B cell (primary cell): ENCODE data around the gene CLCN7. TPM values are rescaled to one million over a fixed set of nuclear protein-coding genes. Genes with fewer than 3 reads are reported as not detected.

Experiments
- ATAC-seq: fragments of 200-7000 bp; cut with Tn5 transposase; one replicate; pipeline ENCODE4 v1.10.0; 2021; ENCODE audit warnings: low read depth, mild to moderate bottlenecking, moderate number of reproducible peaks, moderate library complexity
- CTCF ChIA-PET: fragments of 350-600 bp; sonication (Branson Sonifier 250); formaldehyde crosslinking; loops from one replicate; lab custom pipeline; 2021; ENCODE audit warnings: antibody characterized with exemption, inconsistent platforms; lab: Charles Lee
- POLR2A ChIA-PET: fragments of 350-600 bp; sonication (Branson Sonifier 250); formaldehyde crosslinking; loops from one replicate; lab custom pipeline; 2021; ENCODE audit warnings: antibody characterized with exemption; lab: Charles Lee
- DNase-seq: peaks from one replicate; pipeline ENCODE4 v3.0.0; 2013
- H2AFZ ChIP-seq: 2 replicates; pipeline ENCODE4 v1.6.1; 2012; ENCODE audit warnings: mild to moderate bottlenecking, low read depth, low read length; ENCODE audit not compliant: insufficient read depth, poor library complexity, severe bottlenecking
- H3K27ac ChIP-seq, 2 donors: 1 replicate in 1 of 2; 2 replicates in 1 of 2; pipeline ENCODE4 v1.5.1; 2012 to 2013; ENCODE audit warnings: low read length in 2 of 2, mild to moderate bottlenecking in 2 of 2, moderate library complexity in 1 of 2
- H3K27me3 ChIP-seq, 4 experiments: fragments of 200-600 bp in 1 of 4; sonication (generic) in 1 of 4; replicated peaks in 1 of 4; 1 replicate in 2 of 4; 2 replicates in 2 of 4; pipeline versions ENCODE4 v1.6.1 to v1.7.0; 2013 to 2016; ENCODE audit warnings: low read length in 3 of 4, mild to moderate bottlenecking in 2 of 4, mixed read lengths in 1 of 4, moderate library complexity in 1 of 4; ENCODE audit not compliant: insufficient read depth in 4 of 4, control insufficient read depth in 3 of 4; ENCODE audit errors: control extremely low read depth in 1 of 4
- H3K36me3 ChIP-seq, 2 experiments: replicated peaks in 1 of 2; 1 replicate in 1 of 2; 2 replicates in 1 of 2; pipeline versions ENCODE4 v1.6.1 to v1.7.1; 2013; ENCODE audit warnings: low read length in 1 of 2; ENCODE audit not compliant: insufficient read depth in 2 of 2, control insufficient read depth in 1 of 2; ENCODE audit errors: control extremely low read depth in 1 of 2, extremely low read depth in 1 of 2
- H3K4me1 ChIP-seq, 2 donors: fragments of 200-600 bp in 1 of 2; sonication (generic) in 1 of 2; 1 replicate in 1 of 2; 2 replicates in 1 of 2; pipeline versions ENCODE4 v1.5.1 to v1.6.1; 2013 to 2017; ENCODE audit warnings: low read length in 2 of 2; ENCODE audit not compliant: control insufficient read depth in 2 of 2, insufficient read depth in 2 of 2
- H3K4me2 ChIP-seq: replicated peaks from 2 replicates; pipeline ENCODE3; 2012; ENCODE audit warnings: mild to moderate bottlenecking, low read depth, low read length; ENCODE audit not compliant: poor library complexity, severe bottlenecking
- H3K4me3 ChIP-seq, 5 experiments: fragments of 200-600 bp in 1 of 5; sonication (generic) in 1 of 5; 1 replicate in 3 of 5; 2 replicates in 2 of 5; pipeline versions ENCODE4 v1.5.1 to v1.7.0; 2011 to 2016; ENCODE audit warnings: low read length in 4 of 5, mild to moderate bottlenecking in 4 of 5, low read depth in 2 of 5, control low read depth in 1 of 5, moderate library complexity in 1 of 5; ENCODE audit not compliant: insufficient read depth in 1 of 5; ENCODE audit errors: control extremely low read depth in 1 of 5, extremely low read depth in 1 of 5
- H3K79me2 ChIP-seq: fragments of 200-600 bp; sonication (generic); one replicate; pipeline ENCODE4 v1.6.0; 2016; ENCODE audit warnings: low read length; ENCODE audit not compliant: control insufficient read depth, insufficient read depth
- H3K9ac ChIP-seq: fragments of 200-600 bp; sonication (generic); 2 replicates; pipeline ENCODE4 v1.6.1; 2017; ENCODE audit warnings: mild to moderate bottlenecking, low read length, moderate library complexity
- H3K9me3 ChIP-seq, 3 donors: one replicate each; pipeline versions ENCODE4 v1.6.1 to v1.7.1; 2013; ENCODE audit warnings: low read length in 2 of 3; ENCODE audit not compliant: control insufficient read depth in 2 of 3, insufficient read depth in 1 of 3; ENCODE audit errors: control extremely low read depth in 1 of 3
- H4K20me1 ChIP-seq: 2 replicates; pipeline ENCODE4 v1.6.0; 2012; ENCODE audit warnings: mild to moderate bottlenecking, low read length; ENCODE audit not compliant: insufficient read depth, control insufficient read depth, poor library complexity, severe bottlenecking
- H3K27ac Mint-ChIP-seq: one replicate; pipeline ENCODE4 v1.8.0; 2021; ENCODE audit warnings: mixed read lengths
- H3K27me3 Mint-ChIP-seq: one replicate; pipeline ENCODE4 v1.8.0; 2021; ENCODE audit warnings: mixed read lengths
- H3K4me1 Mint-ChIP-seq: one replicate; pipeline ENCODE4 v1.8.0; 2021; ENCODE audit warnings: mixed read lengths
- H3K4me3 Mint-ChIP-seq: one replicate; pipeline ENCODE4 v1.8.0; 2021; ENCODE audit warnings: mixed read lengths
- H3K9me3 Mint-ChIP-seq: one replicate; pipeline ENCODE4 v1.8.0; 2022; ENCODE audit warnings: mixed read lengths; ENCODE audit not compliant: insufficient read depth
- EZH2 ChIP-seq: IDR thresholded peaks from 2 replicates; pipeline ENCODE4 v1.6.1; 2012; ENCODE audit warnings: borderline replicate concordance, low read depth, mild to moderate bottlenecking, moderate library complexity, low read length; ENCODE audit not compliant: insufficient read depth, poor library complexity, severe bottlenecking
- WGBS: methylation state at CpG from one replicate; pipeline ENCODE4 v1.1.5; 2013; ENCODE audit warnings: missing lambda C conversion rate; ENCODE audit not compliant: insufficient coverage; 5-methylcytosine and 5-hydroxymethylcytosine counted together
- intact Hi-C: fragments of 100-400 bp; cut with micrococcal nuclease; formaldehyde crosslinking; loops from one replicate; pipeline ENCODE4 v1.10.0; 2022
- polyA plus RNA-seq: library from polyadenylated mRNA; depleted of rRNA; stranded (reverse); fragments of >200 nt; gene quantifications from 2 replicates; pipeline ENCODE4 v1.2.3, GENCODE V29; 2012
- total RNA-seq, 2 donors: library from RNA; stranded (reverse); fragments of 120-200 nt in 1 of 2; gene quantifications; 1 replicate in 1 of 2; 2 replicates in 1 of 2; pipeline versions ENCODE4 v1.2.3 to v1.2.4, GENCODE V29; 2013 to 2022
- TF ChIP-seq, protein P1 (sequence below): fragments of 200-600 bp; IDR thresholded peaks from one replicate; pipeline ENCODE4 v1.8.0; 2022; ENCODE audit warnings: antibody characterized with exemption, mild to moderate bottlenecking

The CLCN7 gene
- total and polyA plus RNA-seq, 2 donors (not counting 1 experiment from before 2014, with no cell fraction given) = 215 to 274 TPM

DNA sequence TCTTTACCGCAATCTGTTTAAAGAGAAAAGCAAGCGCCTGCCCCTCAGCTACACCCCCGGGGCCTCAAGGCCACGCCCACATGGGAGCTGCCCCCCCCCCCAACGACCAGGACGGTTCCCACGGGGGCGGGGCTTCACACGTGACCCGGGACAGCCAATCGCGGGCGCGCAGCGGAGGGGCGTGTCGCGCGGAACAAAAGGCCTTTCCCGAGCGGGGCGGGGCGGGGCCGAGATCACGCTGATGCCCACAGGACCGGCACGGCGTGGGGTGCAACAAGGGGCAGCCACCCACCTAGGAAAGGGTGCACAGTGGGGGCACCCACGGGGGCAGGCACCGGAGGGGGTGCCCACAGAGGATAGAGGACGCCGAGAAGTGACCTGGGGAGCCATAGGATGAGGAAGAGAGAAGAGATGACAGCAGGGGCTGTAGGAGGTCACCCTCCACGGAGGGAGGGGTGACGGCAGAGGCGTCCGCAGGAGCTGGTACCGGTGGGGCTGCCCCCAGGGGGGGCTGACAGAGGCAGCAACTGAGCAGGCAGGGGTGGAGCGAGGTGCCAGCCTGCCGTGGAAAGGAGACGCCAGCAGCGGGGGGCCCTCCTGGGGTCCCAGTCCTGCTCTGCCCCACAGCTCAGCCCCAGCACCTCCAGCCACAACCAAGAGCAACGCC is 66.5 kb downstream of the CLCN7 start:
- H3K27ac ChIP-seq = peak overlapping the region; percentile 56 to 60
- intact Hi-C loops = loop anchor here (10.0 kb wide), 1 partner anchor 54 kb away; the partner anchor contains the start of genes GNPTG and TSR3
- Mint-ChIP-seq H3K27ac (peak overlapping the region; percentile 84), H3K4me3 (peak overlapping the region; percentile 83), H3K27me3 (no peaks in the 10 kb centered on the region), H3K4me1 (peaks cover 25% of the 10 kb centered on the region), H3K9me3 (no peaks in the 10 kb centered on the region)
- ATAC-seq (peak; percentile 94), DNase-seq (peak; percentile 97)
- peak overlapping the region; percentile 64 for H3K9ac ChIP-seq
- TF ChIP-seq, protein P1, sequence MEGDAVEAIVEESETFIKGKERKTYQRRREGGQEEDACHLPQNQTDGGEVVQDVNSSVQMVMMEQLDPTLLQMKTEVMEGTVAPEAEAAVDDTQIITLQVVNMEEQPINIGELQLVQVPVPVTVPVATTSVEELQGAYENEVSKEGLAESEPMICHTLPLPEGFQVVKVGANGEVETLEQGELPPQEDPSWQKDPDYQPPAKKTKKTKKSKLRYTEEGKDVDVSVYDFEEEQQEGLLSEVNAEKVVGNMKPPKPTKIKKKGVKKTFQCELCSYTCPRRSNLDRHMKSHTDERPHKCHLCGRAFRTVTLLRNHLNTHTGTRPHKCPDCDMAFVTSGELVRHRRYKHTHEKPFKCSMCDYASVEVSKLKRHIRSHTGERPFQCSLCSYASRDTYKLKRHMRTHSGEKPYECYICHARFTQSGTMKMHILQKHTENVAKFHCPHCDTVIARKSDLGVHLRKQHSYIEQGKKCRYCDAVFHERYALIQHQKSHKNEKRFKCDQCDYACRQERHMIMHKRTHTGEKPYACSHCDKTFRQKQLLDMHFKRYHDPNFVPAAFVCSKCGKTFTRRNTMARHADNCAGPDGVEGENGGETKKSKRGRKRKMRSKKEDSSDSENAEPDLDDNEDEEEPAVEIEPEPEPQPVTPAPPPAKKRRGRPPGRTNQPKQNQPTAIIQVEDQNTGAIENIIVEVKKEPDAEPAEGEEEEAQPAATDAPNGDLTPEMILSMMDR = no peak
- TF ChIP-seq EZH2 = no peak
- peak overlapping the region; percentile 58 for H2AFZ ChIP-seq
- ChIA-PET POLR2A (interaction anchor here (0.9 to 1.2 kb wide), 4 partner anchors 12 to 72 kb away, joined by 3 to 6 read pairs (median 4); partner anchors contain the start of gene UQCC4), CTCF (interaction anchor here (0.9 to 2.9 kb wide), 5 partner anchors 13 to 820 kb away, joined by 3 to 16 read pairs (median 3); partner anchors contain the start of genes NUBP2 and SPSB3)
- peaks cover 99% of the 10 kb centered on the region for H3K79me2 ChIP-seq
- peaks cover 0 to 48% of the 10 kb centered on the region in 2 experiments for H3K36me3 ChIP-seq
- H3K4me2 ChIP-seq = peak overlapping the region; percentile 98
- no peaks in the 10 kb centered on the region for H3K9me3 ChIP-seq
- H3K4me3 ChIP-seq = peak overlapping the region in 4 of 5 experiments; percentile 30 to 57 (median 52)
- peaks cover 14 to 21% of the 10 kb centered on the region in 2 donors for H3K4me1 ChIP-seq
- H3K27me3 ChIP-seq = no peaks in the 10 kb centered on the region
- H4K20me1 ChIP-seq = peaks cover 98% of the 10 kb centered on the region
- WGBS = under 1% methylated on average over 40 of the region's 42 CpGs
